Measurements from ENCODE around the gene PPP3CA.

PPP3CA gene

DNA sequence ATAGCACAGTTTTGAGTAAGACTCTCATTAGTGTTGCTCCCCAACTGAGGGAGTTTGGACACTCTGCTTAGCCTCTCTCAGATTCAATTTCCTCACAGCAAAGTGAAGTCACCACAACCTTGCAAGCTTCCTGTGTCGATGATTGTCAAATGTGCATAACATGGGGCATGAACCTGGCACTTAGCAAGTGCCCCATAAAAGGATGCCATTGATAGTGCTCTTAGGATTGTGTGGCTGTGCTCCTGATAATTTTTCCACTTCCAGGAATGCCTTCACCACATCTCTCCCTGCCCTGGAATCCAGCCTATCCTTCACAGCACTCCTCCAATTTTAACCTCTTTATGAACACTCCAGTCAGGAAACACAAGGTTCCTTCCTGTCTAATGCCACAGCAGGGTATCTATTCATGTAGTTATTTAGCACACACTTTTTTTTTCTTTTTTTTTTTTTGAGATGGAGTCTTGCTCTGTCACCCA lies 309.4 kb downstream of the PPP3CA start:
- ChIA-PET POLR2A (no interaction called here), CTCF (interaction anchor here (1.1 kb wide), 1 partner anchor 14 kb away, joined by 3 read pairs; no protein-coding TSS in a partner anchor)
- TF ChIP-seq, protein P1, sequence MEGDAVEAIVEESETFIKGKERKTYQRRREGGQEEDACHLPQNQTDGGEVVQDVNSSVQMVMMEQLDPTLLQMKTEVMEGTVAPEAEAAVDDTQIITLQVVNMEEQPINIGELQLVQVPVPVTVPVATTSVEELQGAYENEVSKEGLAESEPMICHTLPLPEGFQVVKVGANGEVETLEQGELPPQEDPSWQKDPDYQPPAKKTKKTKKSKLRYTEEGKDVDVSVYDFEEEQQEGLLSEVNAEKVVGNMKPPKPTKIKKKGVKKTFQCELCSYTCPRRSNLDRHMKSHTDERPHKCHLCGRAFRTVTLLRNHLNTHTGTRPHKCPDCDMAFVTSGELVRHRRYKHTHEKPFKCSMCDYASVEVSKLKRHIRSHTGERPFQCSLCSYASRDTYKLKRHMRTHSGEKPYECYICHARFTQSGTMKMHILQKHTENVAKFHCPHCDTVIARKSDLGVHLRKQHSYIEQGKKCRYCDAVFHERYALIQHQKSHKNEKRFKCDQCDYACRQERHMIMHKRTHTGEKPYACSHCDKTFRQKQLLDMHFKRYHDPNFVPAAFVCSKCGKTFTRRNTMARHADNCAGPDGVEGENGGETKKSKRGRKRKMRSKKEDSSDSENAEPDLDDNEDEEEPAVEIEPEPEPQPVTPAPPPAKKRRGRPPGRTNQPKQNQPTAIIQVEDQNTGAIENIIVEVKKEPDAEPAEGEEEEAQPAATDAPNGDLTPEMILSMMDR (IDR thresholded peaks at IDR 0.05; ENCODE audit: control extremely low read depth, extremely low read depth, low read depth, missing control alignments), result no peak
- DNase-seq (ENCODE audit: extremely low spot score), result no peak

DNA sequence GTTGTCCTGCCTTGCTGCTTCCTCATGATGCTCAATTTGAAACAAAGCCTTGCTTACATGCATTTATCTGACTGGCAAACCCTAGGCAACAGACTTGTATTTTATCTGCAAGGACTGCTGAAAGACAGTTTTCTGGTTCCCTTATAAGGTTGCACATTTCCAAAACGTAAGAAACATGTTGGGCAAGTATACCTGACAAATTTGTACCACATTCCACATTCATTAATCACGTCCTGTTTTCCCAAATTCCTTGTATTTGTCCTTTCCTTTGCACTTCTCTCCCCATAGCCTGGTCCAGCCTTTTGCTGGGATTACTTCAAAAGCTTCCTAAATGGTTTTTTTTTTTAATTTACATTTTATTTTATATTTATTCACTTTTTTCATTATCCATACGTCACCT lies 310.1 kb downstream of the PPP3CA start:
- POLR2A ChIA-PET, result no interaction called here
- DNase-seq (ENCODE audit: extremely low spot score), result no peak
- CTCF ChIA-PET, result interaction anchor here (0.8 kb wide), 1 partner anchor 12 kb away, joined by 3 read pairs; no protein-coding TSS in a partner anchor
- TF ChIP-seq, protein P1 (IDR thresholded peaks at IDR 0.05; ENCODE audit: control extremely low read depth, extremely low read depth, low read depth, missing control alignments), result no peak

DNA sequence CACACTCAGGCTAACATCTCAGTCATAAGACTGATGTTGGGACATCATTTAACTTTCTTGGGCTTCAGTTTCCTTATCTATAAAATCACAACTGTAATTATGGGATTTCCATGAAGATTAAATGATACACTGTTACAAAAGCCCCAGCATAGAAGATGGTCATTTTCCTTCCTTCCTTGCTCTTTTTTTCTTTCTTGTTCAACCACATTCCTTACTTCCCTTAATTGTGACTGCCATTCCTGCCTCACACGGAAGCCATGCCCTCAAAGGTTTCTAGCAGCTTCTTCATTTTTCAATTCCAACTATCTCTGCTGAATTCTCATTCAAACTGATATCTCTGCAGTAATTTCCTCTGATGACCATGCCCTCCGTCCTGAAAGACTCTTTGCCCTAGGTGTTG lies 311.8 kb downstream of the PPP3CA start:
- TF ChIP-seq, protein P1 (IDR thresholded peaks at IDR 0.05; ENCODE audit: control extremely low read depth, extremely low read depth, low read depth, missing control alignments), result no peak
- no peak for DNase-seq (ENCODE audit: extremely low spot score)
- CTCF ChIA-PET, result interaction anchor here (1.4 kb wide), 1 partner anchor 19 kb away, joined by 3 read pairs; no protein-coding TSS in a partner anchor
- POLR2A ChIA-PET, result no interaction called here

DNA sequence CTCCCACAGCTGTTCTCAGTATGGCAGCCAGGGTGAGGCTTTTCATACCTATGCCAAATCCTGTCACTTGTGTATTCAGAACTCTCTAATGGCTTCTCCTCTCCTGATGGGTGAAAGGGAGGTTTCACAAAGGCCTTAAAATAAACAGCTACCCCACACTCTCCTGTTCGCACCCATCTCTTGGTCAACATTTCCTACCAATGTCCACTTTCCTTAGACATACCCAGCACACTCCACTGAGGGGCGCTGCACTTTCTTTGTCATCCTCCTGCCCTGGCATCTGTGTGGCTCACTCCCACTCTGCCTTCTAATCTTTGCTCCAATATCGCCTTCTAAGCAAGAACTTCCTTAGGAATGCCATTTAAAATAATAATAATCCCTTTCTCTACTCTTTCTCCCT lies 313.3 kb downstream of the PPP3CA start:
- TF ChIP-seq, protein P1 (IDR thresholded peaks at IDR 0.05; ENCODE audit: control extremely low read depth, extremely low read depth, low read depth, missing control alignments), result no peak
- ChIA-PET CTCF (no interaction called here), POLR2A (no interaction called here)
- no peak for DNase-seq (ENCODE audit: extremely low spot score)

DNA sequence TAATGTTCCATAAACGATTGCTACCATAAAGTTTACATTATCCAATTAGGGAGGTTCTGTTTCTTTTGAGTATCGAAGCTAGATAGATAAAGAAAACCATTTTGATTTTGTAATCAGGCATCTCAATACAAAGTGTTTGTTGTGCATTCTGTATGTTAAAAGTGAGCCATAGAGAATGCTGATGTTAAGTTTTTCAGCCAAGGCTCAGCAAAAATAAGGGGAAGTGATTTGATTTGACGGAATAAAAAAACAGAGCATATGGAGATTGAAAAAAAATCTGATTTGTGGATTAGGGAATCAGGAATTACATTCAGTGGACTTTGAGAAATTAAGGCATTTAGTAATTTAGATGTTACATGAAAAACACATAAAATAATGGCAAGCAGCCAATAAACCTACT lies 314.8 kb downstream of the PPP3CA start:
- ChIA-PET CTCF (no interaction called here), POLR2A (no interaction called here)
- DNase-seq (ENCODE audit: extremely low spot score), result no peak
- TF ChIP-seq, protein P1 (IDR thresholded peaks at IDR 0.05; ENCODE audit: control extremely low read depth, extremely low read depth, low read depth, missing control alignments), result no peak

DNA sequence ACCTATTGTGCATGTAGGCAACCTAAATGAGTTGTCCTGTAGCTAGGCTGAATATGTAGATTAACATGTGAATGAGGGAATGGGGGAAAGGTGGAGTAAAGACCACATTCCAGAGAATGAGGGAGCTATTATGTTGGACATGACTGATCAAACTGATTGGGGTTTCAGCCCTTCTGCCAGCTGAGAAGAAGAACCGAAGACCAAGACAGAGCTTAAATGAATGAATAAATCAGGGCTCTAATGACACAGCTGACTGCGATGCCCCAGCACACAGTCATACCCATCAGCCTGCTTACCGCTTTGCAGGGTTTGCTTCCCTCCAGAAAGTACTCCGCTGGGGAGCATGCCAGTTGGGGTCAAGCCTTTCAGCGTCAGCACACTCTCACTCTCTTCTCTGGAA lies 315.4 kb downstream of the PPP3CA start:
- CTCF ChIA-PET, result interaction anchor here (1.0 kb wide), 1 partner anchor 11 kb away, joined by 4 read pairs; no protein-coding TSS in a partner anchor
- TF ChIP-seq, protein P1 (IDR thresholded peaks at IDR 0.05; ENCODE audit: control extremely low read depth, extremely low read depth, low read depth, missing control alignments), result no peak
- POLR2A ChIA-PET, result no interaction called here
- no peak for DNase-seq (ENCODE audit: extremely low spot score)

All from GM10248 (cell line).